Fibroblast of the aortic adventitia (primary cell): ENCODE data around the gene CDC27. TPM values are rescaled to one million over a fixed set of nuclear protein-coding genes. Genes with fewer than 3 reads are reported as not detected.
"Not testable (repeated sequence)": the region's sequence is repeated elsewhere in the genome, so short reads cannot be mapped to it uniquely, and the experiment has no call there.

Source experiments
- DNase-seq: peaks from one replicate; pipeline ENCODE4 v3.0.0-alpha.2; 2010; ENCODE audit warnings: low read depth
- H3K4me3 ChIP-seq: 2 replicates; pipeline ENCODE4 v1.5.1; 2011; ENCODE audit warnings: low read depth, mild to moderate bottlenecking, control low read depth, low read length, moderate library complexity
- total RNA-seq: library from RNA; depleted of rRNA; stranded (reverse); fragments of >200 nt; gene quantifications from 2 replicates; pipeline ENCODE4 v1.2.3, GENCODE V29; 2012; ENCODE audit warnings: low replicate concordance
- TF ChIP-seq, protein P1 (sequence below): IDR thresholded peaks from 2 replicates; pipeline ENCODE4 v1.5.1; 2011; ENCODE audit warnings: mild to moderate bottlenecking, low read length, control low read depth, inconsistent platforms; ENCODE audit not compliant: insufficient read depth

CDC27 gene
- total RNA-seq, 1 donor, result 128 TPM

- no peak for DNase-seq
- H3K4me3 ChIP-seq, result no peak overlapping the region
- TF ChIP-seq, protein P1, sequence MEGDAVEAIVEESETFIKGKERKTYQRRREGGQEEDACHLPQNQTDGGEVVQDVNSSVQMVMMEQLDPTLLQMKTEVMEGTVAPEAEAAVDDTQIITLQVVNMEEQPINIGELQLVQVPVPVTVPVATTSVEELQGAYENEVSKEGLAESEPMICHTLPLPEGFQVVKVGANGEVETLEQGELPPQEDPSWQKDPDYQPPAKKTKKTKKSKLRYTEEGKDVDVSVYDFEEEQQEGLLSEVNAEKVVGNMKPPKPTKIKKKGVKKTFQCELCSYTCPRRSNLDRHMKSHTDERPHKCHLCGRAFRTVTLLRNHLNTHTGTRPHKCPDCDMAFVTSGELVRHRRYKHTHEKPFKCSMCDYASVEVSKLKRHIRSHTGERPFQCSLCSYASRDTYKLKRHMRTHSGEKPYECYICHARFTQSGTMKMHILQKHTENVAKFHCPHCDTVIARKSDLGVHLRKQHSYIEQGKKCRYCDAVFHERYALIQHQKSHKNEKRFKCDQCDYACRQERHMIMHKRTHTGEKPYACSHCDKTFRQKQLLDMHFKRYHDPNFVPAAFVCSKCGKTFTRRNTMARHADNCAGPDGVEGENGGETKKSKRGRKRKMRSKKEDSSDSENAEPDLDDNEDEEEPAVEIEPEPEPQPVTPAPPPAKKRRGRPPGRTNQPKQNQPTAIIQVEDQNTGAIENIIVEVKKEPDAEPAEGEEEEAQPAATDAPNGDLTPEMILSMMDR, result no peak
These were observed 102.0 kb downstream of the CDC27 start for GRCh38 chr17:47087093-47087492.

DNA sequence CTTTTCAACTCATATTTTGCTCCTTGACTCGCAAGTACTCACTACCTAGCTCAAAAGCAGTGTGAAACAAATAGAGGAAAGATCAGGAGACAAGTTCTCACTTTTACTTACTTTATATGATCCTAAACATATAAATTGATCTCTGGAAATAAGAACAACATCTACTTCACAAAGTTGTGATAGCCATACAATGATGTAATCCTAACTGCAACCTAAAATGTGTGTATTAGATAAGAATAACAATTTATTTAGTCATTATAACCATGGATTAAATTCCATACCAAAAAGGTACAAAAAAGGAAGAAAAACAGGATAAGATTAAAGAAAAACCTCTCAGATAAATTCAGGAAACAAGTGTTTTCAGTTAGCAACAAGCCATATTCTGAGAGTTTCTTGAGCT is 103.4 kb downstream of the CDC27 start:
- TF ChIP-seq, protein P1, result no peak
- no peak for DNase-seq
- no peak overlapping the region for H3K4me3 ChIP-seq

DNA sequence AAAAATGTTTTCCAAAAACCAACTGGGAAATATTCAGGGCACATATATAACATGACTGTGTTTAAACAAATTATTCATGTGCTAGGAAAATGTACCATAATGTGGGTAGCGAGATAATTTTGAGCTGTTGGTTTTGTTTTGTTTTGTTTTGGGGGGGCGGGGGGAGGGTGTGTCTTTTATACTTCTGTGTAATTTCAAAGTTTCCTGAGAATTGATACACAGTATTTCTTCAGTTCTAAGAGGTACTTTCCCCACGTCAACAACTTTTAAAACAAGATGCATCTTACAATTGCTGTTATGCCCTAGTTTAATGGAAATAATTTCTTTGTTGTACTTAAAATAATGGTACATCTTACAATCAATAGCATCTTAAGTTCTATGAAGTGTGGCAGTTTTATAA is 110.3 kb downstream of the CDC27 start:
- TF ChIP-seq, protein P1, result no peak

GRCh38 chr17:47077576-47077975 is 111.5 kb downstream of the CDC27 start:
- TF ChIP-seq, protein P1, result no peak
- no peak for DNase-seq
- no peak overlapping the region for H3K4me3 ChIP-seq

More for the DNA sequence above, 110.3 kb downstream of the CDC27 start:
- no peak for DNase-seq
- H3K4me3 ChIP-seq, result no peak overlapping the region

DNA sequence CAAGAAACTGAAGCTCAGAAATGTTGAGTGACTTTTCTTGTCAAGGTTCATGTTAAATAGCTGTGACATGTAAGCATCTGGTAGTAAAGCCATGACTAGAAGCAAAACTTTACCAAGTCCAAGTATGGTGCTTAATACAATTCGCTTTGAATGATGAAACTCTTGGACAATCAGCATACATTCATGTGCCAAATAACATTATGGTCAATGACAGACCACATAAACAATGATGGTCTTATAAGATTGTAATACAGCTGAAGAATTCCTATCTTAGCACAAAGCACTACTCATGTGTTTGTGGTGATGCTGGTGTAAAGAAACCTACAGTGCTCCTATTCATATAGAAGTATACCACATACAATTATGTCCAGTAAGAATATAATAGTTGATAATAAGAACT is 112.9 kb downstream of the CDC27 start:
- DNase-seq, result peak; percentile 66
- no peak overlapping the region for H3K4me3 ChIP-seq
- TF ChIP-seq, protein P1, result no peak

DNA sequence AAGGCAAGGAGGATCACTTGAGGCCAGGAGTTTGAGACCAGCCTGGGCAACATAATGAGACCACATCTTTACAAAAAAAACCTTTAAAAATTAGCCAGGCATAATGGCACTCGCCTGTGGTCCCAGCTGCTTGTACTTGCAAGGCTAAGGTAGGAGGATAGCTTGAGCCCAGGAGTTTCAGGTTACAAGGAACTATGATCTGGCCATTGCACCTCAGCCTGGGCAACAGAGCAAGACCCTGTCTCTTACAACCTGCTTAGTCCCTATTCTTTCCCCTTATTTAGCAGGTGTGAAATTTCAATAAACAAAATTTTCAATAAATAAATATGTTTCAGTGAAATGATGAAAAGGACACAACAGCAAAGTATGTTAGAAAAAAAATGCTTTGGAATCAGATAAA is 114.7 kb downstream of the CDC27 start:
- not testable (repeated sequence) for DNase-seq, H3K4me3 ChIP-seq

- H3K4me3 ChIP-seq, DNase-seq: not testable (repeated sequence)
These were observed 115.5 kb downstream of the CDC27 start for GRCh38 chr17:47073629-47074028.

DNA sequence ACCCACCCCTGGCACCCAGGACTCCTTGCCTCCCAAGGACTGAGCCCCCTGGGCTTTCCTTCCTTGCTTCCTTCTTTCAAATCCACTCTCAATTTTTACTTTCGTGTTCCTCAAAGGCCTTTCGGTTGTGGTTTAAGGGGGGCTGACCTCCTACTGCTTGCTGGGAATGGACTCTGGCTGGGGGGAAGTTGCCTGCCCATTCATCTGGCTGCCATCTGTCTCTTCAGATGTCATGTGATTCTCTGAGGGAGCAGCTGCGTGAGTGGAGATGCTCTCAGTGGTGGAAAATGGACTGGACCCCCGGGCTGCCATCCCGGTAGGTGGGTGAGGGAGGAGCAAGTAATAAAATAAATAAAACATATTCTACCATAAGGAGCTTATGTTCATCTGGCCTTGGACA is 116.2 kb downstream of the CDC27 start:
- H3K4me3 ChIP-seq, result no peak overlapping the region
- no peak for DNase-seq
- TF ChIP-seq, protein P1, result no peak

- not testable (repeated sequence) for H3K4me3 ChIP-seq, DNase-seq
These were observed 117.9 kb downstream of the CDC27 start for GRCh38 chr17:47071171-47071570.

GRCh38 chr17:47070266-47070665 is 118.8 kb downstream of the CDC27 start:
- peak; percentile 14 for DNase-seq
- H3K4me3 ChIP-seq, result not testable (repeated sequence)
